Natural killer cell (primary cell): Measurements from ENCODE around the gene FOXC1. TPM values are rescaled to one million over a fixed set of nuclear protein-coding genes. Genes with fewer than 3 reads are reported as not detected.

ENCODE experiments used
- ATAC-seq, 3 donors: fragments of 150-1000 bp in 2 of 3; fragments of 200-7000 bp in 1 of 3; cut with Tn5 transposase; 1 replicate in 1 of 3; 2 replicates in 2 of 3; pipeline ENCODE4 v1.10.0; 2021; ENCODE audit warnings: mild to moderate bottlenecking in 2 of 3, moderate library complexity in 2 of 3
- DNase-seq, 2 donors: peaks; one replicate each; pipeline versions ENCODE4 v3.0.0 to v3.0.0-alpha.2; 2013 to 2021; ENCODE audit warnings: mixed read lengths in 1 of 2
- H3K27ac ChIP-seq: one replicate; pipeline ENCODE4 v1.5.1; 2013; ENCODE audit warnings: mild to moderate bottlenecking, low read length
- H3K27me3 ChIP-seq: one replicate; pipeline ENCODE4 v1.6.1; 2013; ENCODE audit warnings: low read length; ENCODE audit not compliant: control insufficient read depth, insufficient read depth
- H3K36me3 ChIP-seq: one replicate; pipeline ENCODE4 v1.6.1; 2013; ENCODE audit warnings: low read length; ENCODE audit not compliant: control insufficient read depth, insufficient read depth
- H3K4me1 ChIP-seq: one replicate; pipeline ENCODE4 v1.6.1; 2013; ENCODE audit warnings: low read length; ENCODE audit not compliant: control insufficient read depth, insufficient read depth
- H3K4me3 ChIP-seq: one replicate; pipeline ENCODE4 v1.5.1; 2013; ENCODE audit warnings: low read length
- H3K9me3 ChIP-seq: one replicate; pipeline ENCODE4 v1.6.1; 2013; ENCODE audit warnings: low read length; ENCODE audit not compliant: control insufficient read depth, insufficient read depth
- H3K27ac Mint-ChIP-seq, 2 donors: one replicate each; pipeline ENCODE4 v1.8.0; 2022; ENCODE audit warnings: mild to moderate bottlenecking in 2 of 2, mixed read lengths in 2 of 2, moderate library complexity in 1 of 2
- H3K27me3 Mint-ChIP-seq, 2 donors: one replicate each; pipeline ENCODE4 v1.8.0; 2022; ENCODE audit warnings: low read depth in 2 of 2, mixed read lengths in 2 of 2
- H3K36me3 Mint-ChIP-seq: one replicate; pipeline ENCODE4 v1.8.0; 2022; ENCODE audit warnings: mixed read lengths
- H3K4me1 Mint-ChIP-seq, 2 donors: one replicate each; pipeline ENCODE4 v1.8.0; 2022; ENCODE audit warnings: mixed read lengths in 2 of 2
- H3K4me3 Mint-ChIP-seq: one replicate; pipeline ENCODE4 v1.8.0; 2022; ENCODE audit warnings: mild to moderate bottlenecking, moderate library complexity, mixed read lengths
- H3K9me3 Mint-ChIP-seq, 2 donors: one replicate each; pipeline ENCODE4 v1.8.0; 2022; ENCODE audit warnings: mixed read lengths in 2 of 2
- CTCF ChIP-seq: fragments of 200-600 bp; IDR thresholded peaks from one replicate; pipeline ENCODE4 v1.8.0; 2022; ENCODE audit warnings: antibody characterized with exemption
- whole genome bisulfite sequencing: methylation state at CpG from one replicate; pipeline ENCODE4 v1.1.7; 2013; ENCODE audit warnings: missing lambda C conversion rate; ENCODE audit not compliant: insufficient coverage; 5-methylcytosine and 5-hydroxymethylcytosine counted together
- intact Hi-C: fragments of 100-400 bp; cut with micrococcal nuclease; formaldehyde crosslinking; loops from one replicate; pipeline ENCODE4 v1.14.2; 2022
- total RNA-seq, 4 donors: library from RNA; stranded (reverse); fragments of 120-200 nt in 1 of 4; gene quantifications; one replicate each; pipeline versions ENCODE4 v1.2.3 to v1.2.4, GENCODE V29; 2013 to 2022

Gene FOXC1
- total RNA-seq, 3 donors from 2014 or later (not counting 1 experiment from before 2014, with no cell fraction given) = 0.16 to 0.21 TPM; not detected in 1

DNA sequence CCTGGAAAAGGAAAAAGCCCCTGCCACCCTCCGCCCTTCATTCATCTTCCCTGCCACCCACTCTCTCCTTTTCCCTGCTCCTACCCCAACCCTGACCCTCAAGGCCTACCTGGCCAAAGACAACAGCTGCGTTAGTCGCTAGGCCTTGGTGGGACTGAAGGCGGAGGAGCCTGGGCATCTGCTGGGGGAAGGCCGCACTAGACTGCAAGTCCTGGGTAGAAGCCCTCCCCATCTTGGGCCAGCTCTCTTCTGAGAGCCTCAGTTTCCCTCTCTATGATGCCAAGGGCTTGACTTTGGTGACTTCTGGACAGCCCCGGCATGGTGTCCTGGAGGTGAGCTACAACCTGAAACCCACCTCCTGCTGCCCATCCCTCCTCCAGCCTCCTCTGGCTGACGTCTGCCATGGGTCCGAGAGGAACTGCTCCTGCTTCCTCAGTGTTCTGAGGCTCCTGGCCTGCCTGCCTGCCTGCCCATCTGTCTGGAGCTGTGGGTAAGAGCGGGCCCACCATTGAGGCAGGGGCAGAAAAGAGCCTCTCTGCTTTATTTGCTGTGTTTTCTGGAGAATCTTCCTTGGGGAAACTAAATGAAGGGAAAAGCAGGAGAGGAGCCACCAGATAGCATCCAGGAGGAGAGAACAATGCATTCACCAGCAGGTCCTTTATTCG is 7.5 kb upstream of the FOXC1 start:
- H3K27ac Mint-ChIP-seq = no peak overlapping the region
- Histone ChIP-seq H3K4me1 (peaks cover 23% of the 10 kb centered on the region), H3K36me3 (no peaks in the 10 kb centered on the region), H3K4me3 (no peak overlapping the region), H3K9me3 (no peaks in the 10 kb centered on the region), H3K27ac (no peak overlapping the region), H3K27me3 (peaks cover 53% of the 10 kb centered on the region)
- peaks cover 76 to 77% of the 10 kb centered on the region in 2 donors for H3K27me3 Mint-ChIP-seq
- no peaks in the 10 kb centered on the region for H3K9me3 Mint-ChIP-seq
- intact Hi-C loops = no loop called here
- no peaks in the 10 kb centered on the region for H3K36me3 Mint-ChIP-seq
- DNase-seq (no peak), ATAC-seq (no peak)
- H3K4me1 Mint-ChIP-seq = peaks cover 12 to 16% of the 10 kb centered on the region in 2 donors
- 93% methylated on average over 10 of the region's 10 CpGs for whole genome bisulfite sequencing
- no peak overlapping the region for H3K4me3 Mint-ChIP-seq
- no peak for TF ChIP-seq CTCF

GRCh38 chr6:1603708-1604107 is 6.0 kb upstream of the FOXC1 start:
- no peak overlapping the region for H3K27ac ChIP-seq
- no peaks in the 10 kb centered on the region for H3K36me3 Mint-ChIP-seq
- no peak overlapping the region for H3K4me3 Mint-ChIP-seq
- H3K27me3 ChIP-seq = peaks cover 68% of the 10 kb centered on the region
- H3K36me3 ChIP-seq = no peaks in the 10 kb centered on the region
- H3K4me3 ChIP-seq = no peak overlapping the region
- no peak for ATAC-seq
- no peak for TF ChIP-seq CTCF
- H3K9me3 Mint-ChIP-seq = no peaks in the 10 kb centered on the region
- no peak for DNase-seq
- H3K4me1 ChIP-seq = peaks cover 37% of the 10 kb centered on the region
- peaks cover 72 to 77% of the 10 kb centered on the region in 2 donors for H3K27me3 Mint-ChIP-seq
- intact Hi-C loops = loop anchor here (1.0 to 2.0 kb wide), 4 partner anchors 501 to 1031 kb away; no protein-coding TSS in a partner anchor
- WGBS = 69% methylated on average over 15 of the region's 15 CpGs
- H3K4me1 Mint-ChIP-seq = peaks cover 27 to 31% of the 10 kb centered on the region in 2 donors
- no peak overlapping the region for H3K27ac Mint-ChIP-seq
- H3K9me3 ChIP-seq = no peaks in the 10 kb centered on the region

GRCh38 chr6:1604158-1605003 is 5.3 kb upstream of the FOXC1 start:
- intact Hi-C loops = loop anchor here (1.0 to 2.0 kb wide), 4 partner anchors 500 to 1030 kb away; no protein-coding TSS in a partner anchor
- no peaks in the 10 kb centered on the region for H3K36me3 Mint-ChIP-seq
- peaks cover 29 to 32% of the 10 kb centered on the region in 2 donors for H3K4me1 Mint-ChIP-seq
- WGBS = 2% methylated on average over 85 of the region's 85 CpGs
- peak; percentile 93 for TF ChIP-seq CTCF
- no peaks in the 10 kb centered on the region for H3K9me3 Mint-ChIP-seq
- H3K4me3 Mint-ChIP-seq = no peak overlapping the region
- Histone ChIP-seq H3K36me3 (no peaks in the 10 kb centered on the region), H3K27ac (no peak overlapping the region), H3K4me3 (no peak overlapping the region), H3K9me3 (no peaks in the 10 kb centered on the region), H3K27me3 (peaks cover 72% of the 10 kb centered on the region), H3K4me1 (peaks cover 43% of the 10 kb centered on the region)
- H3K27me3 Mint-ChIP-seq = peaks cover 69 to 76% of the 10 kb centered on the region in 2 donors
- DNase-seq (peak; percentile 73 to 83), ATAC-seq (peak; percentile 77 to 84 (median 78))
- no peak overlapping the region for H3K27ac Mint-ChIP-seq
